Adrenal gland (tissue), 12 donors: ENCODE measurements around the gene C10orf67. TPM values are rescaled to one million over a fixed set of nuclear protein-coding genes. Genes with fewer than 3 reads are reported as not detected.

ENCODE experiments used
- DNase-seq, 7 donors: peaks; one replicate each; pipeline ENCODE4 v3.0.0-alpha.2; 2019 to 2020
- H3K27ac ChIP-seq, 5 donors: fragments of 200-600 bp; sonication (generic) in 4 of 5; 1 replicate in 3 of 5; 2 replicates in 2 of 5; pipeline versions ENCODE4 v1.5.1 to v1.8.0; 2016 to 2020; ENCODE audit warnings: mild to moderate bottlenecking in 1 of 5
- H3K27me3 ChIP-seq: fragments of 200-600 bp; 2 replicates; pipeline ENCODE4 v1.8.0; 2021
- H3K36me3 ChIP-seq, 2 donors: fragments of 200-600 bp; replicated peaks in 1 of 2; 1 replicate in 1 of 2; 2 replicates in 1 of 2; pipeline versions ENCODE4 v1.5.1 to v1.8.0; 2018 to 2022
- H3K4me1 ChIP-seq, 2 donors: fragments of 200-600 bp; replicated peaks in 1 of 2; 1 replicate in 1 of 2; 2 replicates in 1 of 2; pipeline versions ENCODE4 v1.5.1 to v1.8.0; 2018 to 2021
- H3K4me3 ChIP-seq, 4 donors: fragments of 200-600 bp; sonication (generic) in 3 of 4; one replicate each; pipeline ENCODE4 v1.5.1; 2016 to 2018
- H3K9me3 ChIP-seq, 3 donors: fragments of 200-600 bp; sonication (generic) in 1 of 3; replicated peaks in 1 of 3; 1 replicate in 2 of 3; 2 replicates in 1 of 3; pipeline versions ENCODE4 v1.5.1 to v1.8.0; 2016 to 2021
- CTCF ChIP-seq, 6 experiments: fragments of 450-650 bp in 4 of 6; fragments of 200-600 bp in 2 of 6; sonication (generic) in 1 of 6; IDR thresholded peaks; 1 replicate in 5 of 6; 2 replicates in 1 of 6; pipeline versions ENCODE4 v1.5.1 to v1.8.0; 2016 to 2021; ENCODE audit warnings: antibody characterized with exemption in 6 of 6, mild to moderate bottlenecking in 2 of 6, moderate library complexity in 1 of 6
- POLR2A ChIP-seq, 2 donors: fragments of 450-650 bp; IDR thresholded peaks; one replicate each; pipeline ENCODE4 v1.6.1; 2017; ENCODE audit warnings: antibody characterized with exemption in 2 of 2, mild to moderate bottlenecking in 2 of 2, moderate library complexity in 1 of 2
- WGBS, 4 donors: extraction: QIAGEN DNeasy Blood & Tissue Kit in 2 of 4; methylation state at CpG; one replicate each; pipeline versions ENCODE4 v1.1.5 to v1.1.7; 2013 to 2017; 5-methylcytosine and 5-hydroxymethylcytosine counted together
- intact Hi-C, 2 donors: fragments of 100-400 bp; cut with DNase I; formaldehyde crosslinking; loops; one replicate each; pipeline versions ENCODE4 v1.14.1 to v1.15.0; 2022 to 2023
- polyA plus RNA-seq, 3 donors: library from polyadenylated mRNA; stranded (reverse); fragments of 200-250 nt in 2 of 3; fragments of 350-450 nt in 1 of 3; fragmentation: Illumina TruSeq in 1 of 3; extraction: RNeasy Lipid Tissue Mini Kit (QIAGEN cat#74804) in 1 of 3; gene quantifications; one replicate each; pipeline ENCODE4 v1.2.3, GENCODE V29; 2013 to 2014
- total RNA-seq, 9 donors: library from RNA; depleted of rRNA in 4 of 9; stranded (reverse); fragments of >200 nt in 4 of 9; fragments of 120-200 nt in 1 of 9; fragmentation: NEBNext Ultra II Directional in 1 of 9; extraction: Animal tissue kit (Norgen Biotek cat#: 25700) in 1 of 9; gene quantifications; one replicate each; pipeline versions ENCODE4 v1.1.0 to v1.2.4, GENCODE V29; 2013 to 2023
- donor health status: healthy with polysubstance abuse.
- donor health status: Bipolar disorder and iron deficiency.
- donor health status: DM: yes; HTN: yes; CAD: no.
- donor health status: DM: no; HTN: no; CAD: no.
- donor health status: DM: no; HTN: no; CAD: no.
- donor health status: DM: yes; HTN: yes; CAD: no.

C10orf67 gene
- total and polyA plus RNA-seq, 12 donors = 0.03 to 0.50 (median 0.18) TPM; not detected in 6

GRCh38 chr10:23386052-23386451 lies 41.5 kb upstream of the C10orf67 start:
- intact Hi-C loops = no loop called here
- H3K27me3 ChIP-seq = no peaks in the 10 kb centered on the region
- no peak overlapping the region for H3K27ac ChIP-seq
- no peaks in the 10 kb centered on the region for H3K36me3 ChIP-seq
- no peak for DNase-seq
- H3K4me1 ChIP-seq = no peaks in the 10 kb centered on the region
- TF ChIP-seq CTCF (IDR thresholded peaks at IDR 0.05) (no peak), POLR2A (IDR thresholded peaks at IDR 0.05) (no peak)
- no peak overlapping the region for H3K4me3 ChIP-seq
- 89 to 95% (median 91%) methylated on average over 3 of the region's 3 CpGs for WGBS, 4 donors
- no peaks in the 10 kb centered on the region for H3K9me3 ChIP-seq

DNA sequence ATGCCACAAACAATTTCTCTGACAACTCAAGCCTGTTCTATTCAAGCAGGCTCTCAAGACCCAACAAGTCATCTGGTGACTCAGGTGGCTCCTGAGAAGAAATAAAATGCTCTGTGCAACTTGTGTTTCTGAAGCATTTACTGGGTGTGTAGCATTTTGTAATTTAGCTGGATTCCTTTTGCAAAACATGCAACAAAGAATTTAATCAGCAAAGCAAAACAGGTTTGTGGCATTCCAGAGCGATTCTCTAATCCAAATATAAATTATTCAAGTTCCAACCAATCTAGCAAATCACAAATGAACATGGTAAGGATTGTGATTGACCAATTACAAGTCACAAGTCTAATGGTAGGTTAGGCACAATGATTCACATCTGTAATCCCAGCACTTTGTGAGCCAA lies 39.8 kb upstream of the C10orf67 start:
- H3K4me3 ChIP-seq = no peak overlapping the region
- TF ChIP-seq CTCF (IDR thresholded peaks at IDR 0.05) (no peak), POLR2A (IDR thresholded peaks at IDR 0.05) (no peak)
- H3K36me3 ChIP-seq = no peaks in the 10 kb centered on the region
- H3K4me1 ChIP-seq = no peaks in the 10 kb centered on the region
- WGBS, 4 donors = 50 to 73% (median 66%) methylated on average over 1 of the region's 1 CpG
- DNase-seq = no peak
- H3K27me3 ChIP-seq = no peaks in the 10 kb centered on the region
- intact Hi-C loops = no loop called here
- no peaks in the 10 kb centered on the region for H3K9me3 ChIP-seq
- no peak overlapping the region for H3K27ac ChIP-seq

DNA sequence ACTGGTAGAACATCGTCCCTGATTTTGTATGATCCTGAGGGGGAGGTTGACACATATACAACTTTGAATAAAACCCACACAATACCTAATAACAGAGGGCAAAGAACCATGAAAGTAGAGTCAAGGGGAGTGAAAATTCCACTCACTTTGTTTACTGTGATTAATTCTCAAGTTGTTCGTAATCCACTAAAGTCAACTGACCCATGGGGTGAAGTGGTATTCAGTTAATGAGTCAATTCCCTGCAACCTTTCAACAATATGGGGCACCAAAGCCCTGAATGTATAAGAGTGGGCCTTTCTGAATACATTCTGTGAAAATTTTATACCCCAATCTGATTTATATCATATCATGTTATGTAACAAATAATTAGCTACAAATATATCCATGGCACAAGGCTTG lies 39.0 kb upstream of the C10orf67 start:
- H3K36me3 ChIP-seq = no peaks in the 10 kb centered on the region
- H3K4me3 ChIP-seq = no peak overlapping the region
- no peak overlapping the region for H3K27ac ChIP-seq
- H3K27me3 ChIP-seq = no peaks in the 10 kb centered on the region
- H3K9me3 ChIP-seq = no peaks in the 10 kb centered on the region
- TF ChIP-seq POLR2A (IDR thresholded peaks at IDR 0.05) (no peak), CTCF (IDR thresholded peaks at IDR 0.05) (no peak)
- no peaks in the 10 kb centered on the region for H3K4me1 ChIP-seq
- intact Hi-C loops = no loop called here
- no peak for DNase-seq
- WGBS, 4 donors = 81 to 96% (median 92%) methylated on average over 2 of the region's 2 CpGs

- TF ChIP-seq POLR2A (IDR thresholded peaks at IDR 0.05) = no peak
- H3K27ac ChIP-seq = no peak overlapping the region
- H3K4me1 ChIP-seq = no peaks in the 10 kb centered on the region
- no peaks in the 10 kb centered on the region for H3K27me3 ChIP-seq
- no peak overlapping the region for H3K4me3 ChIP-seq
- H3K36me3 ChIP-seq = no peaks in the 10 kb centered on the region
- intact Hi-C loops = no loop called here
- 79 to 91% (median 85%) methylated on average over 3 of the region's 3 CpGs for WGBS, 4 donors
- DNase-seq = no peak
- no peaks in the 10 kb centered on the region for H3K9me3 ChIP-seq
Measured at GRCh38 chr10:23381298-23382040, 36.9 kb upstream of the C10orf67 start.

DNA sequence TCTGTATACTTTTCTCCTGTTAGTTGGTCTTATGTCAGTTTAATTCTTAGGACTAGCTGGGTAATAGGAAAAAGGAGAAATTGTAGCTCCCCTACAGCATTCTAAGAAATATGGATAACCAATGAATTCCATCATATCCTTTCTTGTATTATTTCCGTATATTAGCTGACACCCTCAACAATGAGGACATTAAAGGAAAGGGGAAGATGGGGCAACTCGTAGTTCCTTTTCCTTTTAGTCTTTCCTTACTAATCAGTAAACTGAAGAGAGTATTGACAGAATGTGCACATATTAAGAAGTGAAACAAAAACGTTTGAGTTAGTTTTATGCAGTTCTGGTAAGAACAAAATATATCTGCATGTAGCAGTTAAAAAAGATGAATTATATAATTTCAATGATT lies 35.1 kb upstream of the C10orf67 start:
- Histone ChIP-seq H3K27ac (no peak overlapping the region), H3K36me3 (no peaks in the 10 kb centered on the region), H3K27me3 (no peaks in the 10 kb centered on the region), H3K4me3 (no peak overlapping the region), H3K4me1 (no peaks in the 10 kb centered on the region), H3K9me3 (no peaks in the 10 kb centered on the region)
- intact Hi-C loops = no loop called here
- 47 to 57% (median 51%) methylated on average over 3 of the region's 3 CpGs for WGBS, 4 donors
- DNase-seq = no peak
- no peak for TF ChIP-seq POLR2A (IDR thresholded peaks at IDR 0.05)
